MM.1S (cell line): Measurements from ENCODE around the gene PNKD.
"Not testable (repeated sequence)": the region's sequence is repeated elsewhere in the genome, so short reads cannot be mapped to it uniquely, and the experiment has no call there.

Experiments used
- DNase-seq: peaks from one replicate; pipeline ENCODE4 v3.0.0-alpha.2; 2015
- H2AFZ ChIP-seq: fragments of 300-600 bp; sonication (generic); 2 replicates; pipeline ENCODE4 v1.6.0; 2016; ENCODE audit warnings: antibody characterized with exemption, low read length
- H3F3A ChIP-seq: fragments of 300-600 bp; sonication (generic); 2 replicates; pipeline ENCODE4 v1.6.1; 2016; ENCODE audit warnings: mild to moderate bottlenecking, antibody characterized with exemption, low read length, moderate library complexity, mixed read lengths; ENCODE audit not compliant: insufficient read depth
- H3K27ac ChIP-seq: fragments of 300-600 bp; sonication (generic); 2 replicates; pipeline ENCODE4 v1.5.1; 2016; ENCODE audit warnings: mild to moderate bottlenecking, low read length
- H3K27me3 ChIP-seq: fragments of 300-600 bp; sonication (generic); replicated peaks from 2 replicates; pipeline ENCODE4 v1.6.0; 2016; ENCODE audit warnings: low read length; ENCODE audit not compliant: insufficient read depth
- H3K36me3 ChIP-seq: fragments of 300-600 bp; sonication (generic); replicated peaks from 2 replicates; pipeline ENCODE4 v1.6.1; 2016; ENCODE audit warnings: mild to moderate bottlenecking, low read length, mixed read lengths; ENCODE audit not compliant: insufficient read depth
- H3K4me1 ChIP-seq: fragments of 300-600 bp; sonication (generic); 2 replicates; pipeline ENCODE4 v1.6.1; 2016; ENCODE audit warnings: low read length, mixed read lengths
- H3K4me2 ChIP-seq: fragments of 300-600 bp; sonication (generic); 2 replicates; pipeline ENCODE4 v1.6.0; 2016; ENCODE audit warnings: low read depth, low read length
- H3K4me3 ChIP-seq: fragments of 300-600 bp; sonication (generic); 2 replicates; pipeline ENCODE4 v1.5.1; 2016; ENCODE audit warnings: low read length, mixed read lengths
- H3K79me2 ChIP-seq: fragments of 300-600 bp; sonication (generic); 2 replicates; pipeline ENCODE4 v1.6.1; 2016; ENCODE audit warnings: mixed run types, low read length, mixed read lengths
- H3K9ac ChIP-seq: fragments of 300-600 bp; sonication (generic); 2 replicates; pipeline ENCODE4 v1.6.1; 2016; ENCODE audit warnings: low read length, mixed read lengths
- H3K9me2 ChIP-seq: fragments of 300-600 bp; sonication (generic); replicated peaks from 2 replicates; pipeline ENCODE4 v1.6.1; 2016; ENCODE audit warnings: mild to moderate bottlenecking, low read length, mixed read lengths; ENCODE audit not compliant: insufficient read depth
- H3K9me3 ChIP-seq: fragments of 300-600 bp; sonication (generic); replicated peaks from 2 replicates; pipeline ENCODE4 v1.6.1; 2016; ENCODE audit warnings: mild to moderate bottlenecking, low read length, mixed read lengths; ENCODE audit not compliant: insufficient read depth
- H4K20me1 ChIP-seq: fragments of 300-600 bp; sonication (generic); 2 replicates; pipeline ENCODE4 v1.6.1; 2016; ENCODE audit warnings: mild to moderate bottlenecking, low read length, moderate library complexity, mixed read lengths; ENCODE audit not compliant: insufficient read depth
- EZH2 ChIP-seq: fragments of 300-600 bp; sonication (generic); optimal IDR thresholded peaks from 2 replicates; pipeline ENCODE3; 2017; ENCODE audit warnings: low read depth, mild to moderate bottlenecking, antibody characterized with exemption, low read length, mixed read lengths
- EZH2phosphoT487 ChIP-seq: fragments of 300-600 bp; sonication (generic); IDR thresholded peaks from 2 replicates; pipeline ENCODE4 v1.6.1; 2018; ENCODE audit warnings: antibody characterized with exemption, low read length
- TF ChIP-seq, protein P1 (sequence below): fragments of 300-600 bp; sonication (generic); IDR thresholded peaks from 2 replicates; pipeline ENCODE4 v1.5.1; 2016; ENCODE audit warnings: antibody characterized with exemption, low read length, mixed read lengths

Gene PNKD

DNA sequence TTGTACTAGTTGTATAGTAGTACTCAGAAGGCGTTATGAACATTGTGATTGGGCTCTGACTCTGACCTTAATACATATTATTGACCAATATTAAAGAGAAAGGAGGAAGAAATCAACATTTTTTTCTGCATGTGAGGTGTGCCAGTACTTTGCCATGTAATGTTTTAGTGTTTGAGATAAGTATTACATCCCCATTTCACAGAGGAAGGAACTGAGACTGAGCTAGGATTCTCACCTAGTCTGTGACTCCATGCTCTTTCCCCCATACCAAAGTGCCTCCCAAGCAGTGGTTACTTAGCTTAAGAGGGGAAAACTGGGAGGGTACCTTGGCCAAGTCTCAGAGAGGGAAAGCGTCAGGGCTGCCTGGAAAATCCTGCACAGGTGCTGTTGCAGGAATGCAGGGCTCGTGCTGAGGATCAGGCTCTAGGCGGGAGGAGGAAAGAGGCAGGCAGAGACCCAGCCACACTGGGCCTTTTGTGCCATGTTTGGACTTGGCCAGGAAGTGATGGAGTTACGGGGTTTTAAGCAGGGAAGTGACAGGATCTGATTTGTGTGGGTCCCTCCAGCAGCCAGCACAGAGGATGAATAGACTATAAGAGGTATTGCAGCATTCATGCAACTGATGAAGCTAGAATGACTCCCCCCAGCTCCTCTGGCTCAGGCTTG lies 1.7 kb downstream of the PNKD start:
- H3K4me3 ChIP-seq, result no peak overlapping the region
- no peak for DNase-seq
- no peaks in the 10 kb centered on the region for H3K9me3 ChIP-seq
- no peaks in the 10 kb centered on the region for H3K27me3 ChIP-seq
- peaks cover 3% of the 10 kb centered on the region; the same call in 1 of the 2 replicates for H3K4me1 ChIP-seq
- no peak overlapping the region for H2AFZ ChIP-seq
- TF ChIP-seq EZH2phosphoT487 (no peak), EZH2 (no peak)
- TF ChIP-seq, protein P1, sequence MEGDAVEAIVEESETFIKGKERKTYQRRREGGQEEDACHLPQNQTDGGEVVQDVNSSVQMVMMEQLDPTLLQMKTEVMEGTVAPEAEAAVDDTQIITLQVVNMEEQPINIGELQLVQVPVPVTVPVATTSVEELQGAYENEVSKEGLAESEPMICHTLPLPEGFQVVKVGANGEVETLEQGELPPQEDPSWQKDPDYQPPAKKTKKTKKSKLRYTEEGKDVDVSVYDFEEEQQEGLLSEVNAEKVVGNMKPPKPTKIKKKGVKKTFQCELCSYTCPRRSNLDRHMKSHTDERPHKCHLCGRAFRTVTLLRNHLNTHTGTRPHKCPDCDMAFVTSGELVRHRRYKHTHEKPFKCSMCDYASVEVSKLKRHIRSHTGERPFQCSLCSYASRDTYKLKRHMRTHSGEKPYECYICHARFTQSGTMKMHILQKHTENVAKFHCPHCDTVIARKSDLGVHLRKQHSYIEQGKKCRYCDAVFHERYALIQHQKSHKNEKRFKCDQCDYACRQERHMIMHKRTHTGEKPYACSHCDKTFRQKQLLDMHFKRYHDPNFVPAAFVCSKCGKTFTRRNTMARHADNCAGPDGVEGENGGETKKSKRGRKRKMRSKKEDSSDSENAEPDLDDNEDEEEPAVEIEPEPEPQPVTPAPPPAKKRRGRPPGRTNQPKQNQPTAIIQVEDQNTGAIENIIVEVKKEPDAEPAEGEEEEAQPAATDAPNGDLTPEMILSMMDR, result no peak
- H3K4me2 ChIP-seq, result peak overlapping the region; percentile 95
- H3K36me3 ChIP-seq, result no peaks in the 10 kb centered on the region; the same call in 1 of the 2 replicates
- H3K79me2 ChIP-seq, result peaks cover 53% of the 10 kb centered on the region
- no peaks in the 10 kb centered on the region for H3K9me2 ChIP-seq
- H3K27ac ChIP-seq, result no peak overlapping the region
- H3K9ac ChIP-seq, result no peak overlapping the region
- H4K20me1 ChIP-seq, result no peaks in the 10 kb centered on the region
- H3F3A ChIP-seq, result no peaks in the 10 kb centered on the region; the same call in 1 of the 2 replicates

DNA sequence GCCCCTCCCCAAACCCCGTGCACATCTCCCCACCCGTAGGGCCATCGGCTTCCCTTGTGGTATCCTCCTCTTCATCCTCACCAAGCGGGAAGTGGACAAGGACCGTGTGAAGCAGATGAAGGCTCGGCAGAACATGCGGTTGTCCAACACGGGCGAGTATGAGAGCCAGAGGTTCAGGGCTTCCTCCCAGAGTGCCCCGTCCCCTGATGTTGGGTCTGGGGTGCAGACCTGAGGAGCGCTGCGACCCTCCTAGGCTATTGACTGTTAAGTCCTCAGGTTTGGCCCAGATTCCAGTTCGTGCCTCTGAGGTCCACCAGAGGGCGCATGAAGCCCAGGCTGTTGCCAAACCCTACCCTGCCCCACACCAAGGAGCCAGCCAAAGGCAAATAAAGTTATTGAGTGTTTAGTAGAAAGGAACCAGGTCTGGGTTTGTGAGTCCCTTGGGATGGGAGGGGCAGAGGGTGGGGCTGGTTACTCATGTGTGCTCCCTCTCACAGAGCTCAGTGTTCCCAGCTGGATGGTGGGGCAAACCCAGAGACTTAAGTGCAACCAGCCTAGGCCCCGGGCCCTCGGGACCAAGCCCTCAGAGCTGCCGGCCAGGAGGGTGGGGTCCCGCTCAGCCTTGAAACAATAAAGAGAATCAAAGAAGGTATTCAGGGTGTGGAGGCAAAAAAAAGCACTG lies 2.4 kb downstream of the PNKD start:
- Histone ChIP-seq H3K4me3 (no peak overlapping the region), H2AFZ (no peak overlapping the region), H3K9me3 (no peaks in the 10 kb centered on the region), H4K20me1 (no peaks in the 10 kb centered on the region), H3K36me3 (no peaks in the 10 kb centered on the region; the same call in 1 of the 2 replicates), H3K27ac (no peak overlapping the region), H3K9ac (no peak overlapping the region), H3K4me2 (no peak overlapping the region), H3K4me1 (peaks cover 3% of the 10 kb centered on the region; the same call in 1 of the 2 replicates), H3K27me3 (no peaks in the 10 kb centered on the region), H3K9me2 (no peaks in the 10 kb centered on the region), H3K79me2 (peaks cover 51% of the 10 kb centered on the region), H3F3A (no peaks in the 10 kb centered on the region; the same call in 1 of the 2 replicates)
- TF ChIP-seq, protein P1, result peak; percentile 91
- TF ChIP-seq EZH2, result no peak
- DNase-seq, result peak; percentile 83

DNA sequence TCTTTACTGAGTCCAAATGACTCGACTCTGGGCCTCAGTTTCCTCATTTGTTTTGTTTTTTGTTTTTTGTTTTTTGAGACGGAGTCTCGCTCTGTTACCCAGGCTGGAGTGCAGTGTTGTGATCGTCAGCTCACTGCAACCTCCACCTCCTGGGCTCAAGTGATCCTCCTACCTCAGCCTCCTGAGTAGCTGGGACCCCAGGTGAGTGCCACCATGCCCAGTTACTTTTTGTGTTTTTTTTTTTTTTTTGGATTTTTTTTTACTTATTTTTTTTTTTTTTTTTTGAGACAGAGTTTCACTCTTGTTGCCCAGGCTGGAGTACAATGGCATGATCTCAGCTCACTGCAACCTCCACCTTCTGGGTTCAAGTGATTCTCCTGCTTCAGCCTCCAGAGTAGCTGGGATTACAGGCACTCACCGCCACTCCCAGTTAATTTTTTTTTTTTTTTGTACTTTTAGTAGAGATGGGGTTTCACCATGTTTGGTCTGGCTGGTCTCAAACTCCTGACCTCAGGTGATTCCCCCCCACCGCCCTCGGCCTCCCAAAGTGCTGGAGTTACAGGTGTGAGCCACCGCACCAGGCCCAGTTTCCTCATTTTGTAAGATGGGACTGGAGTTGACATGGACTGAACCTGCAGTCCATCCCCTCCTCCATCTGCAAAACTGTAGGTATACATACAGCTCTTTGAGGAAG lies 3.0 kb downstream of the PNKD start:
- H3K4me2 ChIP-seq, H3F3A ChIP-seq, H3K27me3 ChIP-seq, H3K9me3 ChIP-seq, H3K4me3 ChIP-seq, H2AFZ ChIP-seq, H3K4me1 ChIP-seq, H3K9me2 ChIP-seq, H3K27ac ChIP-seq, H3K9ac ChIP-seq, H3K36me3 ChIP-seq, DNase-seq, H4K20me1 ChIP-seq: not testable (repeated sequence)
- peaks cover 49% of the 10 kb centered on the region for H3K79me2 ChIP-seq
